COR-L47 (cell line): Measurements from ENCODE around the gene STX18.
"Not testable (repeated sequence)": the region's sequence is repeated elsewhere in the genome, so short reads cannot be mapped to it uniquely, and the experiment has no call there.

Source experiments
- DNase-seq: peaks from one replicate; lab custom pipeline; 2025; lab: John Stamatoyannopoulos, UW

STX18 gene

DNA sequence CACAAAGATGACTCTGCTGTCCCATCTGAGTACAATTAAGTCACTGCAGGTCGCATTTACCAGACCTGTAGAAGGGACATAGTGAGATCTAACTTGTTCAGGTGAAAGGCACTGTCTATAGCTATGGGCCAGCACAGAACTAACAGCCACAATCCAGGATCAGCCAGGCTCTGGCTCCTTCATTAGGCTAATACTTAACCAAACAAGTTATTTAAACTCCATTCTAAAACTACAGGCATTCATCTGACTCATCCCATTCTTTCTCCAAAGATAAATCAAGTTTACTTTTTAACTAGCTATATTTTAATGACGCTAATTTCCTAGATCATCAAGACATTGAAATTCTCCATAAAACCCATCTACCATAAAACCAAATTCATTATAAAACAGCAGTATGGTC lies 62.5 kb downstream of the STX18 start:
- DNase-seq, result no peak

DNA sequence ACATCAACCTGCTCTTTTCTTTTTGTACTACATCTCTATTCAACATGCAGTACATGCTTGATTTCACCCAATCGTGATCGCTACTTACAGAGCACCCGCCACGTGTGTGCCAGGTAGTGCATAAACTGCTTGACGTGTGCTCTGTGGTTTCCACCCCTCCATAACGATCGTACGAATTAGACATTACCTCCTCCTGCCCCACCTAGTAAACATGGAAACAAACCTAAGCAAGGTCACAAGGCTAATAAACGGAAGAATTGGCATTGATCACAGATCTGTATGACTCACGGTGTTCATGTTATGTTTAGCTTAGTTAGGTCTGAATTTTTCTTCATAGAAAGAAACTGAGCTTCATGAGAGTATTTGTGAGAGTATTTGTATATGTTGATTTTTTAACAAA lies 64.1 kb downstream of the STX18 start:
- no peak for DNase-seq

DNA sequence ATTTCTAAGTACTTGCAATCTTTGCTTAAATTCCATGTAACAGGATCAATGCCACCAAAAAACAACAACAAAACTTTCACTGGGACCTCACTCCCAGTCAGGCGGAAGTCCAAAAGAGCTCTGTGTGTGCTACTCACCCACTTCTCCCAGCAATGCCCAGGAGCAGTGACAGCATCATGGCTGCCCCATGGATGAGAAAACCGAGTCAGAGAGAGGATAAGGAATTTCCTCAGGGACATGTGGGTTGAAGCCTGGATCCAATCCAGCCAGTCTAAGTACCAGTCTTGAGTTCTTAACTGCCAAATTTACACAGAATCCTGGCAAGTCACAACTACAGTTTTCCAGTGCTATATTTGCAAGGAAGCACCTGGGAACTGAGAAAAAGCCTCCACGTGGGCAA lies 64.5 kb downstream of the STX18 start:
- no peak for DNase-seq

DNA sequence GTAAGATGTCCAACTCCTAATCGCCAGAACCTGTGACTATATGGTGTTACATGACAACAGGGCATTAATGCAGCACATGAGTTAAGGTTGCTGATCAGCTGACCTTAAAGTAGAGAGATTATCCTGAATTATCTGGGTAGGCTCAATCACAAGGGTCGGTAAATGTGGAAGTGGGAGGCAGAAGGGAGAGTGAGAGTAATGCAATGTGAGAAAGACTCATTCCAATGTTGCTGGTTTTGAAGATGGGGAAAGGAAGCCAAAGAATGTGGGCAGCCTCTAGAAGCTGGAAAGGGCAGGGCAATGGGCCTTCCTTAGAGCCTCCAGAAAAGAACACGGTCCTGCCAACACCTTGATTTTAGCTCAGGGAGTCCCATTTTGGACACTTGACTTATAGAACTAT lies 67.4 kb downstream of the STX18 start:
- no peak for DNase-seq

DNA sequence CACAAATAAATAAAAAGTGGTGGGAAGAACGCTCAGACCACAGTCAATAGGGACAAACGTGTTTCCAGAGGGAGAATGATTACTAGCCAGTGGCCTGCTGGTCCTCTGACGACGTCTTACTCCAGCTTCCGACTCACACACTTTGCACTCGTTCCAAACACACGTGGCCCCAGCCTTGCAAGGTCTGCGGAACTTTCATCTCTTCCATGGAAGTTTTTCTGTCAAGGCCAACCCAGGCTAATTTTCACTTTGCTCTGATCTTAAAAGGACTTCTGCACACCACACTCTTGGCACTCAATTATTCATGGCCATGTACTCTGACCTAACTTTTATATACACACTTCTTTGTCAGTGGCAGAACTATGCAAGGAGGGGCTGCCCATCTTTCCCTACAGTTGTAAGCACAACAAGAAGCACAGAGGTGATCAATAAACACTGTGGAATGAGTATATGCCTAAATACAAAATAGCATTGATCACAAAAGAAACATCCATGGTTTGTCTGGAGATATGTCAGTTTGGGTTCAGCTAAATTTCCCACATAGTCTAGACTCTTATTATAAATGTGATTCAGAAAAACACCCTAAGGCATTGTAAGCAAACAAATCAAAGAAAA lies 69.4 kb downstream of the STX18 start:
- DNase-seq, result no peak

DNA sequence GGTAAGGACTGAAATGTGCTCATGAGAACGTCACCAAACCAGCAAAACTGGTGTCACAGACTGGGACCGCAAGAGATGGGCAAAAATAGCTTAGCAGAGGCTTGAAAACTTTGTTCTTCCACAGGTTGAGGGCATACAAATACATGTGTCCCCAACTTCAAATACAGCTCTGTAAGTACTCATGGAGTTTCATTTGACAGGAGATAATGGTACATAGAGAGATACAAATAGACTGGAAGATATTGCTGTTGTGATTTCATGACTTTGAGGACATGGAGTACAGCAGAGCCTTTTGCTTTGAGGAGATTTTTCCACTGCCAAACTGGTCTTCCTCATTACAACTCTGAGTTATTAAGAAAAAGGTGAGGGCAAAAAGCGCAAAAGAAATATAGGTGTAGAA lies 70.7 kb downstream of the STX18 start:
- DNase-seq, result no peak

DNA sequence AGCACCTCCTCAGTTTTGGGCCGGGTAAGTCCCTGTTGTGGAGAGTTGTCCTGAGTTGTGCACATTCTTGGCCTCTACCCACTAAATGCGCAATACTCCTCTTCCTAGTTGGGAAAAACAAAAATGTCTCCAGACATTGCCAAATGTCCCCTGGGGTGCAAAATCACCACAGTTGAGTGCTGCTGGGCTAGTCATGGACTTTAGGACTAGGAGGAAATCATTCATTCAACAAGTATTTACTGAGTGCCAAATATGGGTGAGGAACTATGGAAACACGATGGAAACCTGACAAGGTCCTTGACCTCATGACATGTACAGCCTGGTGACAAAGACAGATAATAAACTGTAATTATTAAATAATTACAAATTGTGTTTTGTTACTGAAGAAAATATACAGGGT lies 71.6 kb downstream of the STX18 start:
- no peak for DNase-seq

DNA sequence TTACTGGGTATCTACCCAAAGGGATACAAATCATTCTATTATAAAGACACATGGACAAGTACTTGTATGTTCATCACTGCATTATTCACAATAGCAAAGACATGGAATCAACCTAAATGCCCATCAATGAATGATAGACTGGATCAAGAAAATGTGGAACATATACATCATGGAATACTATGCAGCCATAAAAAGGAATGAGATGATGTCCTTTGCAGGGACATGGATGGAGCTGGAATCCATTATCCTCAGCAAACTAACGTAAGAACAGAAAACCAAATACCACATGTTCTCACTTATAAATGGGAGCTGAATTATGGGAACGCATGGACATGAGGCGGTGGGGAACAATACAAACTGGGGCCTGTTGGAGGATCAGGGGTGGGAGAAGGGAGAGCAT lies 76.6 kb downstream of the STX18 start:
- not testable (repeated sequence) for DNase-seq

DNA sequence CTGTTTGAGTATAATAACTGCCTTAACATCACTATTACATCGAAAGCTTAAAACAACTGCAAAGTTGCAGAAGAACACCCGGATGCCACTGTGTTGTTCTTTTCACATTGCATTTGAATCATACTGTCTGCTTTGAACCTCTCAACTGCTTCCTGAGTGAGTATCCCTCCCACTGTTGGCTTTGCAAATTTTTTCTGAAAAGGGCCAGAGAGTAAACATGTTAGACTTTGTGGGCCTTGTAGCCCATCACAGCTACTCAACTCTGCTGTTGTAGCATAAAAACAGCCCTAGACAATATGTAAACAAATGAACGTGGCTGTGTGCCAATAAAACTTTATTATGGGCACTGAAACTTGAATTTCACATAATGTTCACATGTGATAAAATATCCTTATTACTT lies 78.9 kb downstream of the STX18 start:
- no peak for DNase-seq

DNA sequence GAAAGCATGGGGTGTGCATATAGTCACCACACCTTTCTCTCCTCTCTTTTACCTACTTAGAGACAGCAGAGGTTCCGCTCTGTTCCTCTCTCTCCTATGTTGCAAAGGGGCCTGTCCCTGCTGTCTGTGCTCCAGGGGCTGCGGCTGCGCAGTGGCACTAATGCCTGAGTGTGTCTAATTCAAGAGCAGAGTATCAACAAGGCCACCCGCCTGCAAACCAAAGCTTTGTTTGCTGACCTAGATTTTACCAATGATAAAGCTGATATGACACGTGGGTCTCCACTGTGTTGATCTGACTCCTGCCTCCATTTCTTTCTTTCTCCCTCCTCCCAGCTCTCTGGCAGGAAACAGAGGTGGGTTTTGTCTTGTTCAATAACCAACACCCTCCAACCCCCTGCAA lies 80.0 kb downstream of the STX18 start:
- DNase-seq, result no peak

DNA sequence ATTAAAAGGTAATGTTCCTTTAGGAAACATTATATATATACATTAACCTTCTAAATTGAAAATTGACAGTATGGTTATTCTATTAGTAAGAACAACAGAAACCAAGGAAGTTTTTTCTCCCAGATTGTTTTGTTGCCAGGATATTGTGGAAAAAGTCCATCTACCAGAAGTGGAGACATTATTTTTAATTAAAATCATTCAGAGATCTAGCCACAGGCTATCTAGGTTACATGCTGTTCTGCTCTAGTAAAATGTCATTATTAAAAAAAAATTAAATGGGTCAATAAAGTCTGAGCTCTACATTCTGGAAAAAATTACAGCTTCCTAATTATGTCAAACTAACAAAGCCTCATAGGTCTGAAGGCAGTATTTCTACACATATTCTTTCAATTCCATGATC lies 80.7 kb downstream of the STX18 start:
- no peak for DNase-seq

DNA sequence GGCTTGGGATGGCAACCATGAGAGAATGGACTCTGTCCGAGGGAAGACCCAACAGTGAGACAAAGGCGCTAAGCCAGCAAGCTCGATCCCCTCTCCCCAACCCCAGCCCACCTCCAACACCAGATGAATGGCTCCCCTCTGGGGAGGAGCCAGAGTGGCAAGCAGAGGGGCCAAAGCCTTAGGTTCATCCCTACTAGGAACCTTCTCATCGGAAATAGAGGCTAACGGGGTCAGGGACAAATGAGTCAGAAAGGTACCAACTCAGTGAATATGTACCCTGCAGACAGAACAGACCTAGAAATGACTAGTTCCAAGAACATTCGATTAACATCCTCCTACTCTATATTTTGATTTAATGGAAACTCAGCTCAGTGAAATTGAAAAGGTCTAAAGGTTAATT lies 81.1 kb downstream of the STX18 start:
- no peak for DNase-seq

DNA sequence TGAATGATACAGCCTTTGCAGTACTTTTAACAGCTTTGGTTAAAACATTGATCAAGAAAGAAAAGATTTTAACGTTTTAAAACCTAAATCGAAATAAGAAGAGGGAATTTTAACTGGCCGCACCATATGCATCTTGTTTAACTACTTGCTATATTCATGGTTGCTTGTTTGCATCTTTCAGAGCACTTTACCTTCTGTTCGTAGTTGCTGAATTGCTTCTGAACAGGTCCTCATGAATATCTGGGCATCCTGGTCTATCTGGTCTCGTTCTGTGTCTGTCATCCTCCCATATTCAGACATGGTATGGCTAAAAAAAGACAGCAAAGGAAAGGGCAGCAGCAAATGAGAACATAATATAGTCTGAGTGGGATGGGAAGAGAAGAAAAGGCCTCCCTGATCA lies 82.7 kb downstream of the STX18 start:
- DNase-seq, result no peak

DNA sequence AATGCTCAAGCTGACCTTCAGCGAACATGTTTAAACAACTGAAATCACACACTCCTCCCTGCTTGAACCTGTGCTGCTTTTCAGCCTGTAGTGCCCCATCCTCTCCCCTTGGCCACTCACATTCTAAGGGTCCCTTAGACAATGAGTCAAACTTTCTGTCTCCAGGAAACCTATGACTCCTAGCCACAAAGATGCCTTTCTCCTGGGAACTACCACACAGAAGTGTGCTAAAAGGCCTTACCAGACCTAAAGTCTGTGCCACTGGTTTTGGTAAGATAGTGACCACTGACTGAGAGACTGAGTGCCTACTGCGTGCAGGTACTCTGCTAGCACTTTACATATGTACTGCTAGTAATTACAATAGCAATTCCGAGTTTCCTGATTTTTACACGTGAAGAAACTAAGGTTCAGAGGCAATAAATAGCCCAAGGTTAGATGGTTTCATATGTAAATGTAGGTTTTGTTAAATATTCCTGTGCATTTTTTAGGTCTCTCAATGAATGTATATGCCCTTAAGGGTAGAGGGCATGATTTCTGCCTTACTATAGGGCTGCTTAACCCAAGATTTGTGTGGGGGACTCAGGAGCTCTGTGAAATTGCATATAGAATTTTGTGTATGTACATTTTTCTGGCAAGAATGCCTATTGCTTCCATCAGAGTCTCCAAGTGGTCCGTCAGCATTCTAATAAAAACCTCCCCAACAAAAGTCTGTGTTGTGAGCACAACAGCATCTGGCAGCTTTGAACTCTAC lies 83.9 kb downstream of the STX18 start:
- no peak for DNase-seq

DNA sequence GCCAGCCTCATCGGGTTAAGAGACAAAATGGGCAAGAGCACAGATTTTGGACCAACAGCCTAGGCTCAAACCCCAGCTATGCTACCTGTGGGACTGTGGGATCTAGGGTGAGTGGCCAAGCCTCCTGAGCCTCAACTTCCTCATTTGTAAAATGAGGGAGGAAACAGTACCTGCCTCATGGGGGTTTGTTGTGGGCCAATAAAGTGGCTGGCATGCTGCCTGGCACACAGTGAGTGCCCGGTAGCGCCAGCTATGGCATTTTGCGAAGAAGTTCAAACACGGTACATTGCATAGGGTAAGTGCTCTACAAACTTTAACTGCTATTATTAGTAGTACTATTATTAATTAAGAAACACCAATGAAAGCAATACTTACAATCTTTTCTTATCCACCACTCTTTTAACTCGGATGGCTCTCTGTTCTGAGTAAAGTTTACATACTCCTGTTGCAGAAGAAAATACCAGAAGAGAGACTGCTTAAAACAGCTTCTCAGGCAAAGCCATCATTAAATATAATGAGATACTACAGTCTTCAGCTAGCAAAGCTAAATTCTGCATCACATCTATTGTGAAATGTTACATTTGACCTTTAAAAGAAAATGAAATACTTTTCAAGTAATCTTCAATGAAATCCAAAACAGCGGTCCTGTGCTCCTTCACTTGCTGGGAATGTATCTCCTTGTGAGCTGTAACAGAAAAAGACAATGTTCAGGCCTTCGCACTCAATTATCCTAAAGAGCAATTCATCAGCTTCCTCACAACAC lies 84.9 kb downstream of the STX18 start:
- no peak for DNase-seq

DNA sequence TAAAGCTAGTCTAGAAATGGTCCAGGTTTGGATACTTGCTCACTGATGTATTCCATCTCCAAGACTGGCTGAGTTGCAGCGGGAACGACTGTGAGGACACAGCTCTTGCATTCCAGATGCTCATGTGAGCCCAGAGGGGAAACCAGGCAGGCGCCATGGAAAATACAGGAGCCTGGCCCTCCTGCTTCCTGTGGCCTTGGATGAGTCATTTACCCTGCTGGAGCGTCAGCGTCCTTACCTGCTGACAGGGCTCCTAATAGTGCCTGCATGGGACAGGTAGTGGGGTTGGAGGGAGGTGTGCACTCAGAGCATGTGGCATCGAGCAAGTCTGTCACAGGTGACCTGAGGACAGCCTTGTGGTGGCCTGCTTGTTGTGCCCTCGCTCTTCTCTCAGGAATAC lies 85.5 kb downstream of the STX18 start:
- DNase-seq, result no peak

DNA sequence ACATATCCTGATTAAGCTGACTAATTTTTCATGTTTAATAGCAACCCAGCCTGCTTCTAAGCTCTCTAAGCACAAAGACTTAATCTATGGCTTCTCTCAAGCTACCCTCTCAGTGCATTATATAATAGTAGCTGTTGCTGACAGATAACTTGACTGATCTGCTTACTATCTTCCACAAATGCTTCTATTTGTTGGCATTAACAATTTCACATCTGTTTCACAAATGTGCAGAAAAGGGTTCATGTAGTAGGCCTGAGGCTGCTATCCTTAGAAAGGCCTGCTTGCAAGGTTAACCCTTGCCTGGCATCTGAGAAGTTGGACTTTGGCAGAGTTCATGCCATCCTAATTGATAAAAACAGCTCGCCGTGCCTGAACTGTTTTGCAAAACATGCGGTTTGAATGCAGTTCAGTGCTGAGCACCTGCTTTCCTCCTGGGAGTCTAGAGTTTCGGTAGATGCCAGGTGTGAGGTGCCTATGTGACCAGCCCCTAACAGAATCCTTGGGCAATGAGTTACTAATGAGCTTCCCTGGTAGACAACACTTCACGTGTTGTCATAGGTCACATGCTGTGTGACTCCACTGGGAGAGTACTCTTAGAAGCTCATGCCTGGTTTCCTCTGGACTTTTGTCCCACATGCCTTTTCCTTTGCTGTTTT lies 86.5 kb downstream of the STX18 start:
- no peak for DNase-seq

DNA sequence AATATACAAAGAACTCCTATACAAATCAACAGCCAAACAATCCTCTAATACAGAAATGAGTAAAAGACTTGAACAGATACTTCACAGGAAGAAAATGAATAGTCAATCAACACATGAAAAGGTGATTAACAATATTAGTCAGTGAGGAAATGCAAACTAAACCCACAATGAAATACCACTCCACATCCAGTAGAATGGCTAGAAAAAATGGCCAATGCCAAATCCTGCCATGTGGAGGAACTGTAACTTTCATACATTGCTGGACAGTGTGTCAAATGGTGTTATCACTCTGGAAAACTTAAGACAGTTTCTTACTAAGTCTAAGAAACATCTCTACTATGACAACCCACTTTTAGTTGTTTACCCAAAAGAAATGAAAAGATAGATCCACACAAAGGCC lies 95.4 kb downstream of the STX18 start:
- DNase-seq, result no peak

DNA sequence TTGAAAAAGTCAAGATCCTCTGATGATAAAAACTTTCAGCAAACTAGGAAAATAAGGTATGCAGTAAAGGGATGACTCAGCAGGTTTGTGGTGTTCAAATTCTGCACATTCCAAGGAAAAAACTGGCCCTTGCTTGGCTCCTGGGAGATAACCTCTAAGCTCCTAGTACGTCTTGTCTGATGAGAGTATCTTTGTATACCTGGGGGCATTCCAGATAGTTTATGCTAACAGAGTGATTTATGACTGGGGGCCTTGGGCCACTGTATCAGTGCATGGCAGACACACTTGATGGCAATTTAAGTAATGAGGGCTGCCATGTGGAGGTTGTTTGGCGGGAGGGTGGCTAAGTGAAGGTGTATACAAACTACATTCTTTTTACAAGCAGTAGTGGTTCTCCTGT lies 98.0 kb downstream of the STX18 start:
- DNase-seq, result no peak

DNA sequence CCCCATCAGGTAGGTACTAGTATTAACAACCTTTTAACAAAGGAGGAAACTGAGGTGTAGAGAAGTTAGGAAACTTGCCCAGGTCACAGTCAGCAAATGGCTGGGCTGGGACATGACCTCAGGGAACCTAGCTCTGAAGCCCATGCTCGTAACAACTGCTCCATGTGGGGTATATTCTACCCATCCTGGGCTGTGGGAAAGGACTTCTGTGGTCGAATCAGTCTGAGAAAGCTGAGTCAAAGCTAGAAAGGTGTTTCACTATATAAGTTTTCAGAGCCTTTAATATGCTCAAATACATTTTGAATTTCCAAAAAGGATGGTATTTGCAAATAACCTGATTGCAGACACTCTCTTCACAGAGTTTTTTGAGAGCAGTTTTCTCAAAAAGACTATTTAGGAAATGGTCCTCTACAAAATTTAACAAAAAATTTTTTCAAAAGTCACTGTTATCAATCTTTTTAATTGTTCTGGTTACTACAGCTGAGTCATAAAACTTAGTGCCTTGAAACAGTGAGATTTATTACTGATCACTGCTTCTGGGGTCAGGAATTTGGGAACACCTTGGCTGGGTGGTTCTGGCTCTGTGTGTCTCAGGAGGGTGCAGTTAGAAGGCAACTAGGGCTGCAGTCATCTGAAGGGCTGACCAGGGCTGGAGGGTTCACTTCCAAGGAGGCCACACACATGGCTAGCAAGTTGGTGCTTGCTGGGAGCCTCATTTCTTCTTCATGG lies 101.4 kb downstream of the STX18 start:
- no peak for DNase-seq

DNA sequence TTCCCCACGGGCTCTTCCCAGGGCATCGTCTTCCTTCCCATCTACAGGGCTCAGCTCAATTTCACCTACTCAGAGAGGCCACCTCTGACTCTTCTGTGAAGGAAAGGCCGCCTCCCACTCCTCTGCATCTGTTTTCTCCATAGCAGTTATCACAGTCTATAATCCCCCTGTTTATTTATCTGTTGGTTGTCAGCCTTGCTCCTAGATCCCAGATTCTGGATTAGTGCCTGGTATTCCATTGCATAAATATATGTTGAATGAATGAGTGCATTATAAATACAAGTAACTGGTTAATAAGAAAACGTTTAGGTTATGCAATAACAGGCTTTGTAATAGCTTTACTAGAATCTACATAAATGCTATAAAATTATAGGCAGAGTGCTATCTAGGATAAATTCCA lies 102.1 kb downstream of the STX18 start:
- no peak for DNase-seq

DNA sequence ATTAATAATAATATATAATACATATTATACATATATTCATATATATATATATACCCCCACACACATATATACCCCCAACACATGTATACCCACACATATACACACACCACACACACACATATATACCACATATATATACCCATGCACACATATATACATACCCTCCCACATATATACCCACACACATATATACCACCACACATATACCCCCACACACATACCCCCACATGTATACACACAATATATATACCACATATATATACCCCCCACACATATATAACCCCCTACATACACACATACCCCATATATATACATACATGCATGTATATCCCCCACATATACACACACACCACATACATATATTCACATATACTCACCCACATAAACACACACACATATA lies 103.0 kb downstream of the STX18 start:
- no peak for DNase-seq
